PC-9 (cell line): Measurements from ENCODE around the gene FAU. TPM values are rescaled to one million over a fixed set of nuclear protein-coding genes. Genes with fewer than 3 reads are reported as not detected.
"Not testable (repeated sequence)": the region's sequence is repeated elsewhere in the genome, so short reads cannot be mapped to it uniquely, and the experiment has no call there.

Source experiments
- BruUV-seq: library from RNA; stranded (reverse); fragments of 400-500 nt; replicated peaks from 2 replicates; lab custom pipeline; 2021; lab: Mats Ljungman, UMichigan
- CTCF ChIA-PET: fragments of 300-600 bp; sonication (Branson Sonifier 250); formaldehyde crosslinking; loops from one replicate; lab custom pipeline; 2022; ENCODE audit warnings: antibody characterized with exemption; lab: Charles Lee
- POLR2A ChIA-PET: fragments of 300-600 bp; sonication (Branson Sonifier 250); formaldehyde crosslinking; loops from one replicate; lab custom pipeline; 2022; ENCODE audit warnings: antibody characterized with exemption; ENCODE audit not compliant: unreplicated experiment; lab: Charles Lee
- DNase-seq, 2 experiments: peaks; one replicate each; pipeline versions ENCODE4 v3.0.0 to v3.0.0-alpha.2; 2015 to 2022; ENCODE audit warnings: mixed read lengths in 1 of 2
- H2AFZ ChIP-seq: fragments of 200-600 bp; sonication (generic); 2 replicates; pipeline ENCODE4 v1.8.1; 2017; ENCODE audit warnings: antibody characterized with exemption
- H3F3A ChIP-seq: fragments of 200-600 bp; sonication (generic); 2 replicates; pipeline ENCODE4 v1.8.1; 2017; ENCODE audit warnings: antibody characterized with exemption, mild to moderate bottlenecking, low read depth; ENCODE audit not compliant: insufficient read depth
- H3K27ac ChIP-seq: fragments of 200-600 bp; sonication (generic); 2 replicates; pipeline ENCODE4 v1.6.1; 2016; ENCODE audit warnings: mixed run types
- H3K27me3 ChIP-seq: fragments of 200-600 bp; sonication (generic); 2 replicates; pipeline ENCODE4 v1.6.1; 2016; ENCODE audit warnings: low read depth, mixed run types; ENCODE audit not compliant: insufficient read depth
- H3K36me3 ChIP-seq: fragments of 200-600 bp; sonication (generic); 2 replicates; pipeline ENCODE4 v1.6.1; 2016; ENCODE audit warnings: low read depth, mixed run types
- H3K4me1 ChIP-seq: fragments of 200-600 bp; sonication (generic); replicated peaks from 2 replicates; pipeline ENCODE4 v1.6.1; 2016; ENCODE audit warnings: mixed run types; ENCODE audit not compliant: insufficient read depth
- H3K4me2 ChIP-seq: fragments of 200-600 bp; sonication (generic); 2 replicates; pipeline ENCODE4 v1.6.1; 2017; ENCODE audit warnings: mixed run types
- H3K4me3 ChIP-seq: fragments of 200-600 bp; sonication (generic); 2 replicates; pipeline ENCODE4 v1.6.1; 2016; ENCODE audit warnings: mixed run types
- H3K79me2 ChIP-seq: fragments of 200-600 bp; sonication (generic); 2 replicates; pipeline ENCODE4 v1.6.1; 2017; ENCODE audit warnings: low read depth, mixed run types
- H3K9me2 ChIP-seq: fragments of 200-600 bp; sonication (generic); 2 replicates; pipeline ENCODE4 v1.8.1; 2017; ENCODE audit warnings: mild to moderate bottlenecking; ENCODE audit not compliant: insufficient read depth
- H3K9me3 ChIP-seq: fragments of 200-600 bp; sonication (generic); 2 replicates; pipeline ENCODE4 v1.8.1; 2016; ENCODE audit warnings: low read depth; ENCODE audit not compliant: insufficient read depth
- H4K20me1 ChIP-seq: fragments of 200-600 bp; sonication (generic); 2 replicates; pipeline ENCODE4 v1.8.1; 2017; ENCODE audit not compliant: insufficient read depth
- CTCF ChIP-seq: fragments of 200-600 bp; sonication (generic); conservative IDR thresholded peaks from 2 replicates; pipeline ENCODE4 v1.6.1; 2017; ENCODE audit warnings: mixed run types, antibody characterized with exemption, mild to moderate bottlenecking, moderate library complexity
- EZH2 ChIP-seq: fragments of 200-600 bp; sonication (generic); IDR thresholded peaks from 2 replicates; pipeline ENCODE4 v1.8.0; 2017; ENCODE audit warnings: antibody characterized with exemption, low read depth
- intact Hi-C: fragments of 100-400 bp; cut with micrococcal nuclease; formaldehyde crosslinking; loops from one replicate; pipeline ENCODE4 v1.10.0; 2022; ENCODE audit not compliant: unreplicated experiment
- total RNA-seq: library from RNA; stranded (reverse); gene quantifications from 2 replicates; pipeline ENCODE4 v1.2.3, GENCODE V29; 2021

Gene FAU
- total RNA-seq, 1 experiment from 2014 or later, result 973 TPM

GRCh38 chr11:65121447-65121864, 478 bp downstream of the FAU start:
- TSS peak; percentile 55 for BruUV-seq
- peak overlapping the region; percentile 92 for H3K4me3 ChIP-seq
- peak overlapping the region; percentile 70 for H2AFZ ChIP-seq
- no peak for TF ChIP-seq CTCF
- no peak for TF ChIP-seq EZH2
- peaks cover 75% of the 10 kb centered on the region for H3F3A ChIP-seq
- peaks cover 32% of the 10 kb centered on the region for H3K4me1 ChIP-seq
- peaks cover 32% of the 10 kb centered on the region for H3K36me3 ChIP-seq
- H4K20me1 ChIP-seq, result peaks cover 10% of the 10 kb centered on the region; the same call in 1 of the 2 replicates
- H3K79me2 ChIP-seq, result peaks cover 60% of the 10 kb centered on the region
- H3K4me2 ChIP-seq, result peak overlapping the region; percentile 89
- peak overlapping the region; percentile 85 for H3K27ac ChIP-seq
- no peaks in the 10 kb centered on the region for H3K27me3 ChIP-seq
- no peaks in the 10 kb centered on the region for H3K9me2 ChIP-seq
- DNase-seq, result no peak
- POLR2A ChIA-PET, result interaction anchor here (0.5 to 1.1 kb wide), 7 partner anchors 9 to 195 kb away, joined by 3 to 11 read pairs (median 5); partner anchors contain the start of gene CAPN1
- H3K9me3 ChIP-seq, result no peaks in the 10 kb centered on the region
- intact Hi-C loops, result no loop called here
- CTCF ChIA-PET, result no interaction called here

DNA sequence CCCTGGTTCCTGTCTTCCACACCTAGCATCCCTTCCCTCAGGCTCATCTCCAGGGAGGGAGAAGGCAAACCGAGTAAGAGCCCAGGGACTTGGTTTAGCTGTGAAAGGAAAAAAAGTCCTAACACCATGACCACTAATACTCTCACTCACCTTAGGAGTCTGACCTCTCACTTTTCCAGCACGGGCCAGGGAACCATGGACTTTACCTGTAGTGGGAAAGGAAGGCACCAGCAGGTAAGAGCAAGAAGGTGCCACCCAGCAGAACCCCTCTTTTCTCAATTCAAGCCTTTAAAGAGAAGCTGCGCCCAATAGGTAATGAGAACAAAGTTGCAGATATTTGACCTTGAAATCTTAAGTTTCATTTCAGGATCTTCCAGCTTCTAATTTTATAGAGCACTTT, 1.1 kb downstream of the FAU start:
- TF ChIP-seq CTCF, result no peak
- no peak for TF ChIP-seq EZH2
- H3K4me2 ChIP-seq, result peak overlapping the region; percentile 89
- DNase-seq, result no peak
- H4K20me1 ChIP-seq, result peaks cover 10% of the 10 kb centered on the region; the same call in 1 of the 2 replicates
- H3K4me3 ChIP-seq, result peak overlapping the region; percentile 92
- peaks cover 75% of the 10 kb centered on the region for H3F3A ChIP-seq
- H3K9me2 ChIP-seq, result no peaks in the 10 kb centered on the region
- intact Hi-C loops, result no loop called here
- BruUV-seq, result no TSS peak
- CTCF ChIA-PET, result no interaction called here
- H3K27me3 ChIP-seq, result no peaks in the 10 kb centered on the region
- peaks cover 30% of the 10 kb centered on the region for H3K36me3 ChIP-seq
- H2AFZ ChIP-seq, result no peak overlapping the region
- peaks cover 38% of the 10 kb centered on the region for H3K4me1 ChIP-seq
- no peaks in the 10 kb centered on the region for H3K9me3 ChIP-seq
- POLR2A ChIA-PET, result interaction anchor here (0.5 kb wide), 1 partner anchor 126 kb away, joined by 11 read pairs; no protein-coding TSS in a partner anchor
- H3K27ac ChIP-seq, result peak overlapping the region; percentile 85
- peaks cover 66% of the 10 kb centered on the region for H3K79me2 ChIP-seq

- CTCF ChIA-PET, result no interaction called here
These were observed 2.3 kb downstream of the FAU start for GRCh38 chr11:65119670-65119995.

GRCh38 chr11:65118891-65119669, 2.9 kb downstream of the FAU start:
- Histone ChIP-seq H3F3A (peaks cover 73% of the 10 kb centered on the region), H3K4me1 (peaks cover 39% of the 10 kb centered on the region), H4K20me1 (peaks cover 10% of the 10 kb centered on the region; the same call in 1 of the 2 replicates), H3K36me3 (peaks cover 18% of the 10 kb centered on the region), H3K27ac (peak overlapping the region; percentile 6; the same call in 1 of the 2 replicates), H3K79me2 (peaks cover 71% of the 10 kb centered on the region)
- BruUV-seq, H3K4me2 ChIP-seq, H3K27me3 ChIP-seq, H2AFZ ChIP-seq, H3K9me3 ChIP-seq, H3K9me2 ChIP-seq, H3K4me3 ChIP-seq, DNase-seq: not testable (repeated sequence)
- intact Hi-C loops, result loop anchor here (5.0 kb wide), 1 partner anchor 342 kb away; the partner anchor contains the start of gene SF1
- ChIA-PET POLR2A (interaction anchor here (0.7 kb wide), 1 partner anchor 9 kb away, joined by 3 read pairs; no protein-coding TSS in a partner anchor), CTCF (interaction anchor here (0.6 kb wide), 1 partner anchor 661 kb away, joined by 4 read pairs; no protein-coding TSS in a partner anchor)

More at GRCh38 chr11:65119670-65119995, 2.3 kb downstream of the FAU start:
- Histone ChIP-seq H3K79me2 (peaks cover 75% of the 10 kb centered on the region), H3K4me3 (no peak overlapping the region), H2AFZ (no peak overlapping the region), H3F3A (peaks cover 73% of the 10 kb centered on the region), H4K20me1 (peaks cover 10% of the 10 kb centered on the region; the same call in 1 of the 2 replicates), H3K4me1 (peaks cover 43% of the 10 kb centered on the region), H3K4me2 (no peak overlapping the region), H3K9me2 (no peaks in the 10 kb centered on the region), H3K27ac (peak overlapping the region; percentile 6; the same call in 1 of the 2 replicates), H3K36me3 (peaks cover 24% of the 10 kb centered on the region), H3K9me3 (no peaks in the 10 kb centered on the region), H3K27me3 (no peaks in the 10 kb centered on the region)
- no peak for TF ChIP-seq EZH2
- TF ChIP-seq CTCF, result no peak
- DNase-seq, result no peak
- POLR2A ChIA-PET, result interaction anchor here (0.7 kb wide), 1 partner anchor 9 kb away, joined by 3 read pairs; no protein-coding TSS in a partner anchor
- BruUV-seq, result no TSS peak
- intact Hi-C loops, result loop anchor here (5.0 kb wide), 1 partner anchor 342 kb away; the partner anchor contains the start of gene SF1
